Esophagus muscularis mucosa (tissue), 3 donors: ENCODE measurements around the gene MRPL20.

ENCODE experiments used
- POLR2A ChIP-seq: fragments of 450-650 bp; IDR thresholded peaks from one replicate; pipeline ENCODE4 v1.6.1; 2017; ENCODE audit warnings: antibody characterized with exemption, moderate library complexity, mild to moderate bottlenecking, low read depth
- POLR2AphosphoS5 ChIP-seq, 2 donors: sonication (generic); formaldehyde crosslinking; IDR thresholded peaks; one replicate each; pipeline ENCODE4 v1.6.1; 2017; ENCODE audit warnings: antibody characterized with exemption in 2 of 2
- TF ChIP-seq, protein P1 (sequence below), 3 experiments: fragments of 200-600 bp in 2 of 3; fragments of 450-650 bp in 1 of 3; sonication (generic) in 2 of 3; IDR thresholded peaks; one replicate each; pipeline ENCODE4 v1.5.1; 2017 to 2019; ENCODE audit warnings: antibody characterized with exemption in 3 of 3, mild to moderate bottlenecking in 2 of 3, moderate library complexity in 1 of 3

DNA sequence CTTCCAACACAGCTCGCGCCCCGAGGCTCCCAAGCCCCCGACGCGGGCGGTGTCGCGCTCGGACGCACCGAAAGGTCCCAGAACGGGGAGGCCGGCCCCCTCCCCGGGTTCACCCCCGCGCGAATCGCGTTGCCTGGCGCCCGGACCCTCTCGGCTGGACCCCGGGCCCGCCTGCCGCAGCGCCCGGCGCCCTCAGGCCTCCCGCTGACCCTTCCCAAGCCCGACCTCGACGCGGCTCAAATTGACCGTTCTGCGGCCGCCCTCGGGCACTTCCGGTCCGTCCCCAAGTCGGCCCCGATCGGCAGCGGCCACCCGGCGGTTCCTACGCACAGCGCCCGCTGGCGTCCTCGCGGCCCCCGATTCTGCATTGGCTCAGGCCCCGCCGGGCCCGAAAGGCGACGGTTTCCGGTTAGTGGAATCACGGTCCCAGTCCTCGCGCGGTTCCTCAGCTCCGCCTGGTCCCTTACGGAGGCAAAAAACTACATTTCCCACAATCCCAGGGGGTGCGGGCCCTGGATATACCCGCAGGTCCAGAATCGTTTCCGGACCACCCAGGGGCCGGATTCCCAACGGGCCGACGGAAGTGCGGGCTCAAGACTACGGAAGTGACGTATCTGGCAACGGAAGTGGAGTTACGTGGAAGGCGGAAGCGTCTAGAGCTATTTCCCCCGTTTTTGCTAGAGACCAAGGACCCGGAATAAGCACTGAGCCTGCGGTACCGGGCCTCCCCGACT, 32.0 kb downstream of the MRPL20 start, which contains the start of gene AURKAIP1:
- TF ChIP-seq POLR2AphosphoS5 (IDR thresholded peaks at IDR 0.05) (peak; percentile 86 to 93), POLR2A (no peak)
- TF ChIP-seq, protein P1, sequence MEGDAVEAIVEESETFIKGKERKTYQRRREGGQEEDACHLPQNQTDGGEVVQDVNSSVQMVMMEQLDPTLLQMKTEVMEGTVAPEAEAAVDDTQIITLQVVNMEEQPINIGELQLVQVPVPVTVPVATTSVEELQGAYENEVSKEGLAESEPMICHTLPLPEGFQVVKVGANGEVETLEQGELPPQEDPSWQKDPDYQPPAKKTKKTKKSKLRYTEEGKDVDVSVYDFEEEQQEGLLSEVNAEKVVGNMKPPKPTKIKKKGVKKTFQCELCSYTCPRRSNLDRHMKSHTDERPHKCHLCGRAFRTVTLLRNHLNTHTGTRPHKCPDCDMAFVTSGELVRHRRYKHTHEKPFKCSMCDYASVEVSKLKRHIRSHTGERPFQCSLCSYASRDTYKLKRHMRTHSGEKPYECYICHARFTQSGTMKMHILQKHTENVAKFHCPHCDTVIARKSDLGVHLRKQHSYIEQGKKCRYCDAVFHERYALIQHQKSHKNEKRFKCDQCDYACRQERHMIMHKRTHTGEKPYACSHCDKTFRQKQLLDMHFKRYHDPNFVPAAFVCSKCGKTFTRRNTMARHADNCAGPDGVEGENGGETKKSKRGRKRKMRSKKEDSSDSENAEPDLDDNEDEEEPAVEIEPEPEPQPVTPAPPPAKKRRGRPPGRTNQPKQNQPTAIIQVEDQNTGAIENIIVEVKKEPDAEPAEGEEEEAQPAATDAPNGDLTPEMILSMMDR (IDR thresholded peaks at IDR 0.05): peak in 2 of 3 experiments; percentile 35 to 47
